Raji (cell line): ENCODE results near the gene OSBP.

ENCODE experiments used
- POLR2A ChIP-seq: IDR thresholded peaks from 2 replicates; pipeline ENCODE4 v1.6.1; 2011; ENCODE audit warnings: low read depth, low read length, control low read depth; ENCODE audit not compliant: insufficient read depth

OSBP gene, protein sequence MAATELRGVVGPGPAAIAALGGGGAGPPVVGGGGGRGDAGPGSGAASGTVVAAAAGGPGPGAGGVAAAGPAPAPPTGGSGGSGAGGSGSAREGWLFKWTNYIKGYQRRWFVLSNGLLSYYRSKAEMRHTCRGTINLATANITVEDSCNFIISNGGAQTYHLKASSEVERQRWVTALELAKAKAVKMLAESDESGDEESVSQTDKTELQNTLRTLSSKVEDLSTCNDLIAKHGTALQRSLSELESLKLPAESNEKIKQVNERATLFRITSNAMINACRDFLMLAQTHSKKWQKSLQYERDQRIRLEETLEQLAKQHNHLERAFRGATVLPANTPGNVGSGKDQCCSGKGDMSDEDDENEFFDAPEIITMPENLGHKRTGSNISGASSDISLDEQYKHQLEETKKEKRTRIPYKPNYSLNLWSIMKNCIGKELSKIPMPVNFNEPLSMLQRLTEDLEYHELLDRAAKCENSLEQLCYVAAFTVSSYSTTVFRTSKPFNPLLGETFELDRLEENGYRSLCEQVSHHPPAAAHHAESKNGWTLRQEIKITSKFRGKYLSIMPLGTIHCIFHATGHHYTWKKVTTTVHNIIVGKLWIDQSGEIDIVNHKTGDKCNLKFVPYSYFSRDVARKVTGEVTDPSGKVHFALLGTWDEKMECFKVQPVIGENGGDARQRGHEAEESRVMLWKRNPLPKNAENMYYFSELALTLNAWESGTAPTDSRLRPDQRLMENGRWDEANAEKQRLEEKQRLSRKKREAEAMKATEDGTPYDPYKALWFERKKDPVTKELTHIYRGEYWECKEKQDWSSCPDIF

DNA sequence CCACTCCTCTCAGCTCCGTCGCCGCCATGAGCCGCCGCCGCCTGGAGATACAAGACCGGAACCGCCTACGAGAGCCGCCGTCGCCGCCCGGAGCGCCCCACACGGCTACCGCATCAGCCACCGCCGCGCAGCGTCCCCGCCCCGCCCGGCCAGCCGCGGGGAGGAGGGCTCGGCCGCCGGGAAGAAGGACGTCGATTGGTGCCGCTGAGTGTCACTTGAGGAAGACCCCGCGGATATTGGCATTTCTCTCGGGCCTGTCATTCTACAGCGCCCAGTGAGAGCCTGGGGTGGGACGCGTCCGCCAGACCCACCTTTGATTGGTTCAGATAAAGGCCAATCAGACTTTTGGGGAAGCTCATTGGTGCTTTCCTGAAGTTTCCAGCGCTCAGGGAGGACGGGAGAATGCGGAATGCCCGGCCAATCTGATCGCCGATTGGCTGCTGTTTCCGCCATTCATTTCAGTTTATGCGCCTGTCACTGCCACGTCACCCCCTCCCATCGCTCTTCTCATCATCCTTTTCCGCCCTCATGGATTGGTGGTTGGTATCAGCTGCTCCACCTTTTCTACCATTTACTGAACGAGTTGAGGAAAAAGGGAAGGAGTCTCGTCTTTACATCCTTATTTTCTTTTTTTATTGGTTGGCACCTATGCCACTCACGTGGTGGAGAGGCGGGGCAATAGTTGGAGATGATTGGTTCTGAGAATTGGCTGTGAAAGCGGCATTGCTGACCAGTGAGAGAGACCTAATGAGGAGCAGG, at the start of gene OSBP:
Gene OSBP (minus strand): TSS at position 138 of the 759 bp plus-strand sequence. CDS start 110 bp downstream, at position 28.
- TF ChIP-seq POLR2A, result peak; percentile 58

DNA sequence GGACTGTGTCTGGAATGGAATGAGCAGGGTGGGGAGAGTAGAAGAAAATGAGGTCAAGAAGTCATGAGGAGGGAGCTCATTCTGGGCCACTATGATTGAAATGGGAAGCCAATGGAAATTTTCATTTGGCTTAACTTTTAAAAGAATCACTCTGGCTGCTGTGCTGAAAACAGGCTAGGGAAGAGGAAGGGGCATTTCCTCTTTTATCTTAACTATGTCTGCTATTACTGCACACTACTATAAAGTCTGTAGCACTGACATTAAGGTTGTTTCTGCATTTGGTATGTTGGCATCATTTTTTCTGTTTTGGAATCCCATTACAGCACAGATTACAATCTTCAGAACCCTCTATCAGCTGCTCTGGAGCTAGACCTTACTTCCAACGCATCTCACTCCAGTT, 45.0 kb upstream of the OSBP start:
- no peak for TF ChIP-seq POLR2A

DNA sequence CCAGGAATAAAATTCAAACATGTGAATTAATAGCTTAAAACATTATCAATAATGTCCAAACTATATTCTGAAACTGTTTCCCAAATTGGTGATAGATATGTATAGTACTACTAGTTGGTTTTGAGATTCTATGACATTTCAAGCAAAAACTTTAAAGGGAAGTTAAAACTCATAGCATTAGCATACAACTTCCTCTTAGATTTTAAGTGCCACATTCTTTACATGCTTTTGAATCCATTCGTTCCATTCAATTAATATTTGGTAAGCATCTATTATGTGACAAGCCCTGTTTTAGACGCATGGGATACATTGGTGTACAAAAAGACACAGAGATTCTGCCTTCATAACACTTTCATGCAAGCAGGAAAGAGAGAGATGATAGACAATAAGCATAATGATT, 44.4 kb upstream of the OSBP start:
- TF ChIP-seq POLR2A, result no peak

DNA sequence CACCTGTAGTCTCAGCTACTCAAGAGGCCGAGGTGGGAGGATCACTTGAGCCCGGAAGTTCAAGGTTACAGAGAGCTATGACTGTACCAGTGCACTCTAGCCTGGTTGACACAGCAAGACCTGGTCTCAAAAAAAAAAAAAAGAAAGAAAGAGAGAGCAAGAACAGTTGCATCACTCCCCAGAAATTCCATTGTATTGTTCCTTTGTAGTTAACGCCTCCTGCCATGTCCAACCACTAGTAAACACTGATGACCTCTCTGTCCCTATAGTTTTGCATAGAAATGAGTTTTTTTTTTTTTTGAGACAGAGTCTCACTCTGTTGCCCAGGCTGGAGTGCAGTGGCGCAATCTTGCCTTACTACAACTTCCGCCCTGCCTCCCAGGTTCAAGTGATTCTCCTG, 42.5 kb upstream of the OSBP start:
- no peak for TF ChIP-seq POLR2A

DNA sequence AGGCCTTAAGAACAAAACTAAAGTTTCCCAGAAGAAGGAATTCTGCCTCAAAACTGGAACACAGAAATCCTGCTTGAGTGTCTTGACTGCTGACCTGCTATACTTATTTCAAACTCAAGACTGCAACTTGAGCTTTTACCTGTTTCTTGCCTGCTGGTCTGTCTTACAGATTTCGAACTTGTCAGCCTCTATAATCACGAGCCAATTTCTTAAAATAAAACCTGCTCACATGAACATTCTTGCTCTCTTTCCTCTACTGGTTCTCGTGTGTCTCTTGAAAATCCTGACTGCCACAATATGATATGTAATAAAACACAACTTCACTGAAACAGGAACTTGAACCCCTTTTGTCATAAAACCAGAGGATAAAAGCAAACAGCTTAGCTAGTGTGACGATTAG, 39.3 kb upstream of the OSBP start:
- no peak for TF ChIP-seq POLR2A

DNA sequence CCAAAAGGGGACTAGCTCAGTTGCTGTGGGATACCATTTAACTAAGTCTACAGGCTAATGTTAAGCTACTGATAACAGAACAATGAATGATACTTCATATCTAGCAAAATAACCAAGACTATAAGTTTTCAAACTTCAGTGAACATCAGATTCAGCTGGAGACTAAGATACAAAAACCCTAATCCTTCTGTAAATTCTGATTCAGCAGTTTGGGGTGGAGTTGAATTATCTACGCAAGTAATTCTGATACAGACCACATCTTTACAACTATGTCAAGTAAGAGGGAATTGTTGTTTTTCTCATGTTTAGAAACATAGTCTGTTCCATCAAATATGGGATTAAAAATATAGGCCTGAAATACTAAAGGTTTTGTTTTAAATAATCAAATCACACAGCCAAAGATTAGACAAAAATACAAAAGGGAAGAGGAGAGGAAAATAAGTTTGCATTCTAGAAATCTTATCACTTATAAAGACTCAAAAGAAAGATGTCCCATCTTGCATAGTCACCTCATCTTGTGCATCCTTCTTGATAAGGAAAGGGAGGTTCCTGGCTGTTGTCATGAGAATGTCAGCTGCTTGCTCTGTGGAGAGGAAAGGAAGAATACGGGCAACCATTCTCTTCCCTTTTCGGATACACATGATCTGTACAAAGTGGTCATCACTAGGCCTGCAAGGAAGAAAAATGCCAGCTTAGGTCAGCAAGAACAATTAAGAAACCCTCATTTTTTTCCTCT, 31.8 kb upstream of the OSBP start:
- no peak for TF ChIP-seq POLR2A

DNA sequence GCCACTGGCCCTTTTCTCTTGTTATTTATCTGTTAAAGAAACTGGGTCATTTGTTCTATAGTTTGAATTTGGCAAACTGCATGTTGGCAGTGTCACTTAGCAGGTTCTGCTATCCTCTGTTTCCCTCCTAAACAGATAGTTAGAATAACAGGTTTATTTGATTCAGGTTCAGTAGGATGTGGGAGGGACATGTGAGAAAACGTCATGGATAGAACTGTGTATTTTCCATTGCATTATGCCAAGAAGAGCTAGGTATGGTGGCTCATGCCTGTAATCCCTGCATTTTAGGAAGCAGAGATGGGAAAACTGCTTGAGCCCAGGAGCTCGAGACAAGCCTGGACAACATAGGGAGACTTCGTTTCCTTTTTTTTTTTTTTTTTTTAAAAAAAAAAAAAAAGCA, 29.0 kb upstream of the OSBP start:
- no peak for TF ChIP-seq POLR2A

DNA sequence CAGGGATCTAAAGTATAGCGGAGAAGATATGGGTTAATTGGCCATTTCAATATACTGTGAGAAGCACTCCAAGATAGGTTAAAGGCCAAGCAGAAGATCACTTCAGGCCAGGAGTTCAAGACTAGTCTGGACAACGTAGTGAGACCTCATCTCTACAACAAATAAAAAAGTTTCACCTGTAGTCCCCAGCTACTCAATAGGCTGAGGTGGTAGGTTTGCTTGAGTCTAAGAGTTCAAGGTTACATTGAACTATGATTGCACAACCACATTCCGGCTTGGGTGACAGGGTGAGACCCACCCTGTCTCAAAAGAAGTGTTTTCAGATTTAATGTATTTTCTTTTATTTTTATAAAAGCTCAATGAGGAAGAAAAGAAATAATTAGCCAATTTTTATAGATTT, 27.8 kb upstream of the OSBP start:
- no peak for TF ChIP-seq POLR2A

DNA sequence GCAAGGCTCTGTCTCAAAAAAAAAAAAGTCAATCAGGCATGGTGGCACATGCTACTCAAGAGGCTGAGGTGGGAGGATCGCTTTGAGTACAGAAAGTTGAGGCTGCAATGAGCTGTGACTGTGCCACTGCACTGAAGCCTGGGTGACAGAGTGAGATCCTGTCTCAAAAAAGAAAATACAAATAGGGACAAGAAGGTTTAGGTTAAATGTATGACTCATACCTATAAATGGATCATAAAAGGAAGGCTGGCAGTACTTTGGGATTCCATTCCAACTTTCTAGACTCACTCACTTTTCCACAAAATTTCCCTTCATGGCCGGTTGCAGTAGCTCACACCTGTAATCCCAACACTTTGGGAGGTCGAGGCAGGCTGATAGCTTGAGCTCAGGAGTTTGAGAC, 25.6 kb upstream of the OSBP start:
- no peak for TF ChIP-seq POLR2A

DNA sequence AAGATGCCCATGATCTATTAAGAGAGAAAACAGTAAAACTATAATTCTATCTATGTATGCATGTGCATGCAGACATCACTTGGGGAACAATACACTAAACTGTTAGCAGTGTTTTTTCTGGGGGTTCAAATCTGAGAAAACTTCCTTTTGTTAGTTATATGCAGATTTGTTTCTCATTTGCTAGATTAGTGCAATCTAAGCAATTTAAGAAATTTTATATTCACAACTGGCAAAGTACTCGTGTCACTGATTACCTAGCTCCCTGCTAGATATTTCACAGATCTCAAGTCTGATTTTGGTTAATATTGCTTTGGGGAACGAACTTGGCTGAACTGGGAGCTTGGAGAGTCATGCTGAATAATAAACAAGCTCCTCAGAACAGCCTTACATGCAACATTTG, 14.9 kb upstream of the OSBP start:
- no peak for TF ChIP-seq POLR2A

DNA sequence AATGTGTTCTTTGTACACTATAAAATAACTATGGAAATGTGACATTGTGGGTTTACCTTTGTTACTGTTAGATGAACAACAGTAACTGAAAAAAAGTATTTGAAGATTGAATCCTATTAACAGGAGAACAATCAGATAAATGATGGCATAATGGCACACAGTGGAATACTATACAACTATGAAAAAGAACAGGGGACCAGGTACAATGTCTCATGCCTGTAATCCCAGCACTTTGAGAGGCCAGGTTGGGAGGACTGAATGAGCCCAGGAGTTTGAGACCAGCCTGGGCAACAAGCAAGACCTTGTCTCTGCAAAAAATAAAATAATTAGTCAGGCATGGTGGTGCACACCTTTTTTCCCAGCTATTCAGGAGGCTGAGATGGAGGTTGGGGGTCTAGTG, 14.4 kb upstream of the OSBP start:
- no peak for TF ChIP-seq POLR2A

DNA sequence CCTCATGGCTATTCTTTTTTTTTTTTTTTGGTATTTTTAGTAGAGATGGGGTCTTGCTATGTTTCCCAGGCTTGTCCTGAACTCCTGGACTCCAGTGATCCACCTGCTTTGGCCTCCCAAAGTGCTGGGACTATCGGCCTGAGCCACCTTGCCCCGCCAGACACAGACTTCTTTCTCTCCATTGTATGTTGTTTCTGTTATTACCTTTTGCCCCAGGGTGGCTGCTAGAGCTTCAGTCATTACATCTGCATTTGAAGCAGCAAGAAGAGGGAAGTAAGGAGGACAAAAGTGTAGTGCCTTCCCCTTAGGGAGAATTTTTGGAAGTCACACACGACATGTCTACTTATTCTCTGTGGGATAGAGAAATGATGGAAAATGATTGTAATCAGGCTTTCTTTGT, 10.1 kb upstream of the OSBP start:
- no peak for TF ChIP-seq POLR2A

DNA sequence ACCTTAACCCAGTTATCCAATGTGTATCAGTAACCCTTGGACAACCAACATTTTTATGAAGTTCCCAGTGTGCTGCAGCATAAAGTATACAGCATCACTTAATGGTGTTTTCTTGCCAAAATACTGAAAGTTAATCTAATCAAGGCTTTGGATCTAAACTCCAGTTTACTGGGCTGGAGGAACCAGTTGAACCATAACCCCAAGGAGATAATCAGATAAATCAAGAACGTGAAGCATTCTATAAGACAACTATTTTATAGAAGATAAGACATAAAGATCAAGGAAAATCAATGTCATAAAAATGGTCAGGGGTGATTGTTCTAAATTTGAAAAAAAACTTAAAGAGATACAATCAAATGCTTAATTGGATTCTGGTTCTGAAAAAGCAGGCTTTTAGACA, 2.3 kb upstream of the OSBP start:
- TF ChIP-seq POLR2A, result no peak

DNA sequence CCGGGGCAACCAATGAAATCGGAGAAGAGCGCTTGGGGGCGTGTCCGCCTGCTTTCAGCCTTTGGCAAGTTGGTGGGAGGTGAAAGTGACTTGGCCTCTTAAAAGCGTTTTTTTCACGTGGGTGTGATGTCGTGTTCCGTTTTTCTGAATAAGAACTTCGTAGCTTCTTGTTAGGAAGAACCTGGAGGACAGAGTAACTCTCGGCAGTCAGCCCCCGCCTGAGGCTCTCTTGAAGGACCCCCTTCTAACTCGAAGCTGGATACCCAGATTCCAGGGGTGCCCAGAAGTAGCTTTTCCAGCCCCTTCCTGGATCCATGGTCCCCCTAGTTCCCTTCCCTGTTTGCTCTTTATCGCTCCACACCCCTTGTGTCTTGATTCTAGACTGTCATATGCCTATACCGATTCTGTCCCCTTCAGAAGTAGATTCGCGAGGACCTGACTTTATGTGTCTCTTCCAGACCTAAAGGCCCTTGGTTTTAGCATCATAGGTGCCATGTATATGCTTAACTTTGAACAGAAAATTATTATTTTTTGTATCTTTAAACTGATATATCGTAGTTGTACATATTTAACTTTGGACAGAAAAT, 915 bp upstream of the OSBP start:
- TF ChIP-seq POLR2A, result peak; percentile 63

DNA sequence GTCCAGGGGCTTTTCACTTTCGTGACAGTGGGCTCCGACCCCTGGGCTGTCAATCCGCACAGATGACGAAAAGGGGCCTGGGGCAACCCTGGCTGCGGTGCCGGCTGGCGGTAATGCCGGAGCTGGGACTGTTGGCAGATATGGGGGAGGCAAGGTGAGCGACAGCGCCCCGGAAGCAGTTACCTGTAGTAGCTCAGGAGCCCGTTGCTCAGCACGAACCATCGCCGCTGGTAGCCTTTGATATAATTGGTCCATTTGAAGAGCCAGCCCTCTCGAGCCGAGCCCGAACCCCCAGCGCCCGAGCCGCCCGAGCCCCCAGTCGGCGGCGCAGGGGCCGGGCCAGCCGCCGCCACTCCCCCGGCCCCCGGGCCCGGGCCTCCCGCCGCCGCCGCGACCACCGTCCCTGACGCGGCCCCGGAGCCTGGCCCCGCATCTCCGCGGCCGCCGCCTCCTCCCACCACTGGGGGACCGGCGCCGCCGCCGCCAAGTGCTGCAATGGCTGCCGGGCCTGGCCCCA, 396 bp downstream of the OSBP start:
- no peak for TF ChIP-seq POLR2A
